Measurements from ENCODE around the gene FAM216A. TPM values are rescaled to one million over a fixed set of nuclear protein-coding genes. Genes with fewer than 3 reads are reported as not detected.

Gene FAM216A
- polyA plus RNA-seq, 1 donor (not counting 4 experiments of a cell fraction or from before 2014, with no cell fraction given) = 15.3 TPM

GRCh38 chr12:110451263-110451662, 17.4 kb upstream of the FAM216A start:
- H4K20me1 ChIP-seq (ENCODE audit: control insufficient read depth, extremely low read depth, insufficient read depth, low read length) = no peaks in the 10 kb centered on the region
- no peak overlapping the region for H3K4me3 ChIP-seq (ENCODE audit: control insufficient read depth in 2 of 3, extremely low read depth in 1 of 3, insufficient read depth in 2 of 3, low read depth in 1 of 3, low read length in 3 of 3)
- H3K9ac ChIP-seq (ENCODE audit: control insufficient read depth, extremely low read depth, insufficient read depth, low read length) = no peak overlapping the region
- H3K4me2 ChIP-seq (ENCODE audit: control insufficient read depth, extremely low read depth, insufficient read depth, low read depth, low read length) = no peak overlapping the region
- DNase-seq (ENCODE audit: low read depth, low spot score) = no peak
- H3K9me3 ChIP-seq (ENCODE audit: control insufficient read depth, low read depth, low read length) = no peaks in the 10 kb centered on the region
- no peak overlapping the region for H2AFZ ChIP-seq (ENCODE audit: control insufficient read depth, low read length)
- no peaks in the 10 kb centered on the region for H3K9me1 ChIP-seq (ENCODE audit: control insufficient read depth, extremely low read depth, insufficient read depth, low read length)
- H3K36me3 ChIP-seq (ENCODE audit: control insufficient read depth in 2 of 2, extremely low read depth in 1 of 2, insufficient read depth in 2 of 2, low read length in 2 of 2) = peaks cover 9 to 13% of the 10 kb centered on the region in 2 experiments
- peaks cover 3% of the 10 kb centered on the region for H3K4me1 ChIP-seq (ENCODE audit: control insufficient read depth, extremely low read depth, insufficient read depth, low read length)
- peaks cover 38% of the 10 kb centered on the region for H3K79me2 ChIP-seq (ENCODE audit: control insufficient read depth, insufficient read depth, low read length)
- H3K27ac ChIP-seq (ENCODE audit: control insufficient read depth, insufficient read depth, low read length) = no peak overlapping the region
- dilution Hi-C loops (cut with MboI; ENCODE audit: extremely low pct_ligation_motif_present, low sequenced_read_pairs) = no loop called here
- no peak for FAIRE-seq
- TF ChIP-seq CTCF (optimal IDR thresholded peaks at IDR 0.05 in 1 of 3, IDR thresholded peaks at IDR 0.05 in 1 of 3, conservative IDR thresholded peaks at IDR 0.05 in 1 of 3; ENCODE audit: extremely low read depth in 1 of 3, insufficient read depth in 2 of 3, low read length in 3 of 3) = no peak
- TF ChIP-seq EZH2 (IDR thresholded peaks at IDR 0.05; ENCODE audit: low read length) = no peak
- no peaks in the 10 kb centered on the region for H3K27me3 ChIP-seq (ENCODE audit: control insufficient read depth, extremely low read depth, insufficient read depth, low read length)

GRCh38 chr12:110453569-110454296, 14.9 kb upstream of the FAM216A start:
- no peaks in the 10 kb centered on the region for H3K9me1 ChIP-seq (ENCODE audit: control insufficient read depth, extremely low read depth, insufficient read depth, low read length)
- no peaks in the 10 kb centered on the region for H3K27me3 ChIP-seq (ENCODE audit: control insufficient read depth, extremely low read depth, insufficient read depth, low read length)
- peaks cover 3% of the 10 kb centered on the region for H3K4me1 ChIP-seq (ENCODE audit: control insufficient read depth, extremely low read depth, insufficient read depth, low read length)
- H2AFZ ChIP-seq (ENCODE audit: control insufficient read depth, low read length) = no peak overlapping the region
- H4K20me1 ChIP-seq (ENCODE audit: control insufficient read depth, extremely low read depth, insufficient read depth, low read length) = no peaks in the 10 kb centered on the region
- no peak overlapping the region for H3K9ac ChIP-seq (ENCODE audit: control insufficient read depth, extremely low read depth, insufficient read depth, low read length)
- H3K4me2 ChIP-seq (ENCODE audit: control insufficient read depth, extremely low read depth, insufficient read depth, low read depth, low read length) = no peak overlapping the region
- FAIRE-seq = no peak
- H3K4me3 ChIP-seq (ENCODE audit: control insufficient read depth in 2 of 3, extremely low read depth in 1 of 3, insufficient read depth in 2 of 3, low read depth in 1 of 3, low read length in 3 of 3) = no peak overlapping the region
- dilution Hi-C loops (cut with MboI; ENCODE audit: extremely low pct_ligation_motif_present, low sequenced_read_pairs) = no loop called here
- peaks cover 14% of the 10 kb centered on the region for H3K79me2 ChIP-seq (ENCODE audit: control insufficient read depth, insufficient read depth, low read length)
- peaks cover 8 to 9% of the 10 kb centered on the region in 2 experiments for H3K36me3 ChIP-seq (ENCODE audit: control insufficient read depth in 2 of 2, extremely low read depth in 1 of 2, insufficient read depth in 2 of 2, low read length in 2 of 2)
- TF ChIP-seq EZH2 (IDR thresholded peaks at IDR 0.05; ENCODE audit: low read length) (no peak), CTCF (optimal IDR thresholded peaks at IDR 0.05 in 1 of 3, IDR thresholded peaks at IDR 0.05 in 1 of 3, conservative IDR thresholded peaks at IDR 0.05 in 1 of 3; ENCODE audit: extremely low read depth in 1 of 3, insufficient read depth in 2 of 3, low read length in 3 of 3) (no peak)
- no peaks in the 10 kb centered on the region for H3K9me3 ChIP-seq (ENCODE audit: control insufficient read depth, low read depth, low read length)
- no peak overlapping the region for H3K27ac ChIP-seq (ENCODE audit: control insufficient read depth, insufficient read depth, low read length)
- no peak for DNase-seq (ENCODE audit: low read depth, low spot score)

Data from keratinocyte (primary cell).